Uterus (tissue), 2 donors: Measurements from ENCODE around the gene RAB33B.

ENCODE experiments used
- POLR2A ChIP-seq, 2 donors: fragments of 450-650 bp; IDR thresholded peaks; one replicate each; pipeline ENCODE4 v1.6.1; 2016; ENCODE audit warnings: antibody characterized with exemption in 2 of 2, mild to moderate bottlenecking in 1 of 2, moderate library complexity in 1 of 2
- TF ChIP-seq, protein P1 (sequence below), 4 experiments: fragments of 200-600 bp in 2 of 4; fragments of 450-650 bp in 2 of 4; sonication (generic) in 2 of 4; IDR thresholded peaks; one replicate each; pipeline ENCODE4 v1.5.1; 2016 to 2019; ENCODE audit warnings: antibody characterized with exemption in 4 of 4, mild to moderate bottlenecking in 2 of 4, moderate library complexity in 1 of 4

DNA sequence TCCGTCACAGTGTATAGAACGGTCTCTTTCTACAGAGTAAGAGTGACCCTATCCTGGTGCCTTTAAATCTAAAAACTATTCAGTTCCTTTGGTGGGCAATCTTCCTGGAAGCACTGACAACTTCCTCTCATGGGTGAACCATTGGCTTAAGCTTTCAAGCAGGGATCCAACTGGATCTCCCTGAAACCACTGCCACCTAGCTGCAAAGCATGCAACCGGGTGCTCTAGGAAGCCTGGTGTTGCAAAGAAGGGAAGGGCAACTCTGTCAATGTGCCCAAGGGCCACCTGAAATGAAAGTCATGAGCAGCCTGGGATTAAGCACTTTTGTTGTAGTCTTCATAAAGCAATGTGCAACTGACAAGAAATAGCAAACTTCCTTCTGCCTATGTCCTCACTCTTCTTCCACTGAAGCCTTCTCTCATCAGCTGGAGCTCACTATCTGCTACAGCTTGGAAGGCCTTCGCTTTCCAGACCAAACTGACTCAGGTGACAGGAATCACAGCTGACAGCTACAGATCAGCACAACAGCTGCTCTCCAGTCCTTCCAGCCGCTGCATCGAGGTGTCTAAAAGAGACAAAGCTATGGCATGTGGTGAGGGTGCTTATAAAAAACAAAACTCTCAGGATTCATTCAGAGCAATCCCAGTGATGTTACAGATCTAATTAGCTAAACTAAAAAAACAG lies 55.9 kb downstream of the RAB33B start:
- TF ChIP-seq, protein P1, sequence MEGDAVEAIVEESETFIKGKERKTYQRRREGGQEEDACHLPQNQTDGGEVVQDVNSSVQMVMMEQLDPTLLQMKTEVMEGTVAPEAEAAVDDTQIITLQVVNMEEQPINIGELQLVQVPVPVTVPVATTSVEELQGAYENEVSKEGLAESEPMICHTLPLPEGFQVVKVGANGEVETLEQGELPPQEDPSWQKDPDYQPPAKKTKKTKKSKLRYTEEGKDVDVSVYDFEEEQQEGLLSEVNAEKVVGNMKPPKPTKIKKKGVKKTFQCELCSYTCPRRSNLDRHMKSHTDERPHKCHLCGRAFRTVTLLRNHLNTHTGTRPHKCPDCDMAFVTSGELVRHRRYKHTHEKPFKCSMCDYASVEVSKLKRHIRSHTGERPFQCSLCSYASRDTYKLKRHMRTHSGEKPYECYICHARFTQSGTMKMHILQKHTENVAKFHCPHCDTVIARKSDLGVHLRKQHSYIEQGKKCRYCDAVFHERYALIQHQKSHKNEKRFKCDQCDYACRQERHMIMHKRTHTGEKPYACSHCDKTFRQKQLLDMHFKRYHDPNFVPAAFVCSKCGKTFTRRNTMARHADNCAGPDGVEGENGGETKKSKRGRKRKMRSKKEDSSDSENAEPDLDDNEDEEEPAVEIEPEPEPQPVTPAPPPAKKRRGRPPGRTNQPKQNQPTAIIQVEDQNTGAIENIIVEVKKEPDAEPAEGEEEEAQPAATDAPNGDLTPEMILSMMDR (IDR thresholded peaks at IDR 0.05): peak in 2 of 4 experiments; percentile 8 to 14
- TF ChIP-seq POLR2A (IDR thresholded peaks at IDR 0.05): no peak
